Right kidney (tissue), 9 donors: Measurements from ENCODE around the gene ERICH2.
A peak's percentile ranks its signal among the peaks of the same experiment; 100 is the strongest.
"Not testable (repeated sequence)": the region's sequence is repeated elsewhere in the genome, so short reads cannot be mapped to it uniquely, and the experiment has no call there.

Experiments
- DNase-seq: peaks from one replicate; pipeline ENCODE4 v3.0.0-alpha.2; 2016
- long read RNA-seq, 8 donors: transcript quantifications; one replicate each; lab custom pipeline, GENCODE V29; 2026

The ERICH2 gene, protein sequence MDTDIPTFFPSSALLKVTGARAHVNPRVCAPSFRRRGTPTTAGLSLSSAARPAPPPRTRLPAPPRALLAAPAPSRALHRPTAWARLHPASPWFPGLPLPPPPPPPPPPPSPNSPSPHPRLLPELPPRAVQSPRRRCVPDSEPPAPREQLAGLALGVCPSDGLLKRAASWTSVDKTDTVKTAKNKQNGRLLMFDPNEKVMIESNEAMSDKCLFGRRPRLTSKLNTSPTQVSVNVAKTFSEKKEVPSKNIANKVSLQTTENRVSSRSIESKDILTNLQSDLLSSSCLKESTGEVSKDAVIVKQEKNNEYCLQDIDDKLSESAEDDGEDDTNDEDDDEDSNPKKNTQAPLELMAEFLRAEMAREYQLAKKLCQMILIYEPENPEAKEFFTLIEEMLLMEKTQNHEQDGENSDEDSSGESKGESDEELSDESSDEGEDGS
- long read RNA-seq, donor 1: 0 reads
- long read RNA-seq, donor 2: 0 reads
- long read RNA-seq, donor 3: 0 reads
- long read RNA-seq, donor 4: 0 reads
- long read RNA-seq, donor 5: 0 reads
- long read RNA-seq, donor 6: 0 reads
- long read RNA-seq, donor 7: 0 reads
- long read RNA-seq, donor 8: 0 reads

DNA sequence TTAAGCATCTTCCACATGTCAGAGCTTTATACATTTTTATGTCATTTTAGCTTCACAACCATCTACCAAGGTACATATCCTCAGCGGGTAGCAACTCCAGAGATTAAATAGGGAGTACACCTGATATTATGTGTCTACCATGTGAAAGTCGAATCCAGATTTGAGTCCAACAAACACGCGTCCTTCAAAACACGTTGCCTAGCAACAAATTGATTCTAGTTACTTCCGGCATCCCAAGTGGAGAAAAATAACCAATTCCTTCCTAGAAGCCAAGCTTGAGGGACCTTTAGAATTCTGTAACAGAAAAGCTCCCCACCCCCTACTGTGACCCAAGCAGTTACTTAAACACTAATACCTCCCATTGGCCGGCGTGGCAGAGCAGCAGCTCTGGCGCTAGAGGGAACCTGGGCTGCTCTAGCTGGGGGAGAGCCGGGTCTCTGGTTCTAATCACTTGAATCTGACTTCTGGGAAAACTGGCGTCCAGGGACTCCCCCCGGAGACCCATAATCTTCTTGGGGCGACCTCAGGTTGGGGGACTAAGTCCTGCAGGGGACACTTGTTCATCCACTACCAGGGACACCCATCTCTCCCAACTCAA is at the start of gene ERICH2:
Gene ERICH2, plus strand, starts transcription at position 371 of the 598 bp plus-strand sequence. CDS start 304 bp downstream, outside the sequence.
- peak; percentile 71 for DNase-seq

DNA sequence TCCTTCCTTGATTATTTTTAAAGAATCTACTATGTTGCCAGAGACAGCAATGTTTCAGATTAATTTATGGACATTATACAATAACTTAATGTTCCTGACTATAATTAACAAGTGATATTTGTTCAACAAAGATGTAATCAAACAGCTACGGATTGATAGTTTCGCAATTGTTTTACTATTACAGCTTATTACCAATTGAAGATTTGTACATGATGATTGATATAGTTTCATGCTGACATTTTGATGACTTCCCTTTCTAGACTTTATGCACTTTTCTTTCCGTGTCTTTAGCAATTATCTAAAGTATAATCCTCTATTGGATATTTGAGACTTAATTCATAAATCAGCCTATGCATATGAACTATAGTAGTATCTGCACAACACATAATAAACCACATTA is 48.5 kb upstream of the ERICH2 start:
- no peak for DNase-seq

DNA sequence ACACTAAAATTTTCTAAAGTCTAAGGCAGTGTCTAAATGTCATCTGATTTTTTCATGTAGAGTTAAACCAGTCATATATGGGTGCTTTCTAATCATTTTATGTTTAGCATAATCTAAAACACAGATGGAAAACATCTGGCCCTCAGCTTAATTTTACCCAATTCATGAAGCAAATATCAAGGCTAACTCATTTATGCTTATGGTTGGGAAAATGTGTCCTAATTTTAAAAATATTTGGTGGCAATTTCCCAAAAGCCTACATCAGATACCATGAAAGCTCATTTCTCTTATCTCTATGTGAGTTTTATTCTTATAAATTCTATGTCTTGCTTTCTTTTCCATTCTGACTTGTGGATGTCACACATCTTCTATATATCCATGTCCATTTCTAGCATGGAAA is 47.9 kb upstream of the ERICH2 start:
- DNase-seq: no peak

DNA sequence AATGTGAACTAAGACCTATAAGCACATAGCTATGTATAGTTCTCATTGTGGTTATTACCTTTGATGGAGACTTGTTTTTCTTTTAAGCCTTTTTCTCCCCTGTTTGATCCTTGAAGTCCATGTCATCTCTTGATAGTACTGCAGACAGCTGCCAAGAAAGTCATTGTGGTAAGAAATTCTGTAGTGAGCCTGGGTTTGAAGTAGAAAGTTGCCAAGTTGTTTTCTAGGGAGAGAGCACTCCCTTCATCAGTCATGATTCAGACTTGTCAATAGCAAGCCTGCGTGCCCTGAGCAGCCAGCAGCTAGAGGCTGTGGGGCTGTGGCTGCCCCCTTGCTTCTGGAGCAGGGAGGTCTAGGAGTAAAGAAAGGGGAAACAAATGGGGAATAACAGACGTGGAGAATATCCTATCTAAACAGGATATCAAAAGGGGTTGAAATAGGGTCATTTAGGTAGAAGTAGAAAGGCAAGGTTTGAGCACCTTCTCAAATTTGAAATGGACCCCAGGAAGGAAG is 46.7 kb upstream of the ERICH2 start:
- DNase-seq: no peak

DNA sequence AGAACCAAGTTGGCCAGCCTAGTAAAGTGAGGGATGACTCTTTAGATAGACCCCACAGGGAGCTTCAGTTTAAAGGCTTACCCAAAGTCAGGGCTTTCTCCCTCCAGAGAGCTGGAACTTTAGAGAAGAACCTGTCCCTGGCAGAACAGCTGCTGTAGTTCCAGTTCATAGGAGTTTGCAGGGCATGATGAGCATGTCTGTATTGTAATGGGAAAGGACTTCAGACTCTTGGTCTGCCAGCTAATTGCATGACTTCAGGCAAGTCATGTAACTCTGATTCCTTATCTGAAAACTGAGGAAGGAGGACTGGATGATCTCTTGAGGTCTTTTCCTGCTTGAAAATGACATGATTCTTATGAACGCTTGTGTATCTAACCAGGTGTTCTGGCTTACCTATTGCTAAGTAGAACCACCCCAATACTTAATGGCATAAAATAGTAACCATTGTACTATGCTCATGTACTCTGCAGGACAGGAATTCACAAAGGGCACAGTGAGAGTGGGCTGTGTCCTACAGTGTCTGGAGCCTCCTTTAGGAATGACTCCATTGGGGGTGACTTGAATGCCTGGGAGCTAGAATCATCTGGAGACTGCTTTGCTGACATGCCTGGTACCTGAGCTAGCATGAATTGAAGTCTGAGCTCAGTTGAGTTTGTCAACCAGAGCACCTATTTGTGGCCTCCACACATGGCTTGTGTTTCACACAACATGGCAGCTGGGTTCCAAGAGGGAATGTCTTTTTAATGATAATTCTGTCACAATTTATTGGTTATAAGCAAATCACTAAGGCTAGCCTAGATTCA is 36.2 kb upstream of the ERICH2 start:
- no peak for DNase-seq

DNA sequence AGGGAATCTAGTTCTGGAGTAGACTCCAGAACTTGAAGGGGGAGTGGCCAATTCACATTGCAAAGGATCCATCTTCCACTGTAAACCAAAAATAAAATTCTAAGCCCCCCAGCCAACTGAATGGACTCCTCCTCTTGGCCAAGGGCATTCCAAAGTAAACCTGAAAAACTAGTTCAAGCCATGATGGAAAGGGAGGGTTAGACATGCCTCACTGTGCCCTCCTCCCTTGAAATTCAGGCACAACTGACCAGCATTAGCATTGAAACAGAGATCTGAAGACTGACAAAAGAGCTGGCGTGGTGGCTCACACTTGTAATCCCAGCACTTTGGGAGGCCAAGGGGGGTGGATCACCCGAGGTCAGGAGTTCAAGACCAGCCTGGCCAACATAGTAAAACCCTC is 35.6 kb upstream of the ERICH2 start:
- not testable (repeated sequence) for DNase-seq

DNA sequence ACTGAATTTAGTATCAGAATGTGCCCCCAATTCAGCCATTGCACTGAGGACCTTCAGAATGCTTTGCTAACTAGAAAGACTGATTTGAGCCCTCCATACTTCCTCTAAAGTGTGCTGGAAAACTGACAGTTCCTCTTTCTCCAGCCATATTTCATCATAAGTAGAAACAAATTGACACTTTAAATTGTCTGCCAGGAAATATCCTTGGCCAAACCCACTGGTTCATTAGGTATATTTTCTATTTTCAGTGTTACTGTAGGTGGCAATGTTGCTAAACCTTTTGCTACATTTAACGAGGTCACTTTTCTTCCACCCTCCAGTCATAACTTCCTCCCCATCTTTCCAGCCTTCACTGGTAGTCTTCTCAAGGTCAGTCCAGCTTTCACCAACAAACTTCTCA is 33.5 kb upstream of the ERICH2 start:
- DNase-seq: no peak

DNA sequence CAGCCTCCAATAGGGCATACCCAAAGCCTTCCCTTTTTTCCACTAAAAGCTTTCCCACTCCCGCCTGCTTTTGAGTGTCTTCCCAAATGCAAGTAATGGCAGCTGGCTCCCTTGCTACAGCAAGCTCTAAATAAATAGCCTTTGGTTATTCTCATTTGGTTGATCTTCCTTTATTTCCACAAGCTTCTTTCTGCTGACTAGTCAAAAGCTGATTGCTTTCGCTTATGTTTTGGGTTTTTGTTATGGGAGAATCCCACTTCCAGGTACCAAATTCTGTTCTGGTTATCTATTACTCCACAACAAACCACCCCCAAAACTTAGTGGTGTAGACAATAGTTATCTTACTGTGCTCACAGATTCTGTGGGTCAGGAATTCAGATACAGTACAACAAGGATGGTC is 32.8 kb upstream of the ERICH2 start:
- no peak for DNase-seq

DNA sequence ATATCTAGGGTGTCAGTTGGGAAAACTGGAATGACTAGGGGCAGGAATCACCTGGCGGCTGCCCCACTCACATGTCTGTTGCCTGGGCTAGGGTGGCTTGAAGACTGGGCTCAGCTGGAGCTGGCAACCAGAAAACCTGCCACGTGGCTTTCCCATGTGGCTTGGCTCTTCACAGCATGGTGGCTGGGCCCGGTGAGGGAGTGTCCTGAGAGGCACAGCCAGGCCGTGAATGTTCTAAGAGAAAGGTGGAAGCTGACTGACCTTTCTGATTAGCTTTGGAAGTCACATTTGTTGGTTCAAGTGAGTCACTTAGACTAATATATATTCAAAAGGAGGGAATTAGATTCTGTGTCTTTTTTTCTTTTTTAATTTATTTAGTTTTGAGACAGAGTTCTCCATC is 32.4 kb upstream of the ERICH2 start:
- DNase-seq: no peak

DNA sequence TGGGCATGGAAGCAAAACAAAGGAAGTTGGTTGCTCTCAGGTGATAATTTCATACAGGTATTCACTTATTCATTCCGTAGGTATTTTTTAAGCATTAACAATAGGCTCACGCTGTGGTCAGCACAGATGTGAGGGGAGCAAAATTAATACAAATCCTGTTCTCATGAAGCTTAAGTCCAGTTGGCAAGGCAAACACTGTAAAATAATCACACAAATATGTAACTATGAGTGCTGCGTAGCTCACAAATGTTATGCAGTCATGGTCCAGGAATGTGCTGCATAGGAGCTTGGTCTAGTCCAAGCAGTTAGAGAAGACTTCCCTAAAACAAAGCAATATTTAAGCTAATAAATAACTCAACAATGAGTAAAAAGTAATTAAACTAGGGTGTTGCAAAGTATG is 31.1 kb upstream of the ERICH2 start:
- no peak for DNase-seq

DNA sequence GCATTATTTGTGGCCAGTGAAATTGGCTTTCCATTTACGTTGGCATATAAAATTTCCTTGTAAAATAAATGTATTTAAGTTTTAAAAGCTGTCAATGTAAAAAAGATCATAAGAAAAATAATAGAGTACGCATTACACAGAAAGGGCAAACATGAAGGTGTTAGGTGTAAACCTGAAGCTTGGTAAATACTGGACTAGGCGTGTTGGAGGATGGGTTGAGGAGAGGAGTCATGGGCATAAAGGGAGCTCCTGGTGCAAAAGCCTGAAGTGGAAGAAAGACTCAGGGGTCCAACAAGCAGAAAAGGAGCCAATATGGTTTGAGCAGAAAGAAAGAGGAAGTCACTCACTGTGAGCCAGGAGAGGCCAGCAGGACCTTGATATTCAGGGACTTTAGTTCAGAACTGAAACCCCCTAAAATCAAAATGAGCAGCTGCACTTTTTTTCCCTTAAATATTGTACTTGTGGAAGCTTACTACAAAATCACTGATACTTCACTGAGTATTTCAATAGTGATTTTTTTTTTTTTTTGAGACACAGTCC is 30.6 kb upstream of the ERICH2 start:
- DNase-seq: no peak

DNA sequence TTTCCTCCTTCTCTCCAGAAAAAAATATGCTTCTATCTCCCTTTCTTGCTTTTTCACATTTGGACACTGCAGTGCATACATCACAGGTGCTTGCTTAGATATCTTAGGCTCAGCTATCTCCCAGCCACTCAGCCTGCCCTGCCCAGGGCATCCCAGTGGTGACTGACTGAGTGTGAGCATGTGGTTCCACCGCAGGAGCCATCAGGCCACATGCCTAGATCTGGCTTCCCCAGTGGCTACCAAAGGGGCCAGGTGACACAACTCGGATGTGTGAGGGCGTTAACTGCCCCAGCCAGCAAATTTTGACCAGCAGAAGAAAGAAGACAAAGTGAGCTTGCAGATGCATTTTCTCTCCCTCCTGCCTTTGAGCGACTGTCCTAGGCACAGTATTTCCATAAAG is 29.5 kb upstream of the ERICH2 start:
- DNase-seq: no peak

DNA sequence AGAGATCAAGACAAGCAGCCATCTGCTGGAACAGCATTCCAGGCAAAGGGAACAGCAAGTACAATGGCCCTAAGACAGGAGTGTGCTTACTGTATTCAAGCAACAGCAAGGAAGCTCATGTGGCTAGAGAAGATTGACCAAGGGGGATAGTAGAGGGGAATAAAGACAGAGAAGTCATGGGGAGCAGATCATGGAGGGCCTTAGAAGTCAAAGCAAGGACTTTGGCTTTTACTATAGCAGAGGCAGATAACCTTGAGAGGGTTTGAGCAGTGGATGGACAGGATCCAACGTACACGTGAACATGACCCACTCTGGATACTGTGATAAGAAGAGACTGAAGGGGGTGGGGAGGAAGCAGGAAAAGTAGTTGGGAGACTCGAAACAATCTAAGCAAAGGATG is 28.2 kb upstream of the ERICH2 start:
- no peak for DNase-seq

DNA sequence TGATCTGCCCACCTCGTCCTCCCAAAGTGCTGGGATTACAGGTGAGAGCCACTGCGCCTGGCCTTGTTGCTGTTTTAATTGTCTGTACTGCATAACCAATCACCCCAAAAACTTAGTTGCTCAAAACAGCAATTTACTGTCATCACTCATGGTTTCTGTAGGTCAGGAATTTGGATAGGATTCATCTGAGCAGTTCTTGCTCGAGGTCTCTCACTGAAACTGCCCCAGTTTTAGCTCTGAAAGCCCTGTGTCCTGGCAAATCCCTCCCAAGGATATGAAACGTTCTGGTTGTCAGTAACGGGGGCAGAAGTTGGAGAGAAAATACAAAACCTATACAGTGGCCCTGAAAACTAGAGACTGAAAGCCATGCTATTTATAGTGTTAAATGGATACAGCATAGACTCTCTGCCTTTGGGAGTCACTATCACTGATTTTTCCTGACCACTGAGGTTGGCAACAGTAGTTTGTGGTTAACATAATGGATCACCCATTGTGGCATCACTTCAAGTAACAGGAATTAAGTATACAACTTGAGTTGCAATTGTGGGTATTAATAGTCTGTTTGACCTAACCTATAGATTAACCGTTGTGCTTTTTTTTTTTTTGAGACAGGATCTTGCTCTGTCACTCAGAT is 27.2 kb upstream of the ERICH2 start:
- no peak for DNase-seq

DNA sequence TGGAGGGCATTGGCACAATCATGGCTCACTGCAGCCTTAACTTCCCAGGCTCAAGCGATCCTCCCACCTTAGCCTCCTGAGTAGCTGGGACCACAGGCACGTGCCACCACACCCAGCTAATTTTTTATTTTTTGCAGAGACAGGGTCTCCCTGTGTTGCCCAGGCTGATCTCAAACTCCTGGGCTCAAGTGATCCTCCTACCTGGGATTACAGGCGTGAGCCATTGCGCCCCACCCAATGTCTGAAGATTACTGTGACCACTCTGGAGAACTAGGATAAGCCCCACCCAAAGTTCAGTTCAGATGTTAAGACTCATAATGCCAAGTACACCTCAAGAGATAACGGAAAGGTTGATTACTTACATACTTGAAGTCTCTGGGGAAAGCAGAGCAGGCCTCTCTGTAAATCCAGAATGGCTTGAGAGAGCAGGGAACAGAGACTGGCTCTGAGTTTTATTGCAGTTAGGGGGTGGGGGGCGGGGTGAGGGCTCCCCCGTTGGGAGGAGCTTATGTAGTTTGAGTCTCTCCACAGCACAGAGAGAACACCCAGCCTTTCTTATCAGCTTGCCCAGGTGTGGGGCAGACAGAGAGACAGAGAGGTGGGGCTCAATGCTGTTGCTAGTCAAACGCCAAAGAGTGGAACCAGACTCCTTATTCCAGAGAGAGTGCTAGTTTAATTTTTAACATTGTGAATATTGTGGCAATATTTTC is 26.5 kb upstream of the ERICH2 start:
- DNase-seq: no peak

DNA sequence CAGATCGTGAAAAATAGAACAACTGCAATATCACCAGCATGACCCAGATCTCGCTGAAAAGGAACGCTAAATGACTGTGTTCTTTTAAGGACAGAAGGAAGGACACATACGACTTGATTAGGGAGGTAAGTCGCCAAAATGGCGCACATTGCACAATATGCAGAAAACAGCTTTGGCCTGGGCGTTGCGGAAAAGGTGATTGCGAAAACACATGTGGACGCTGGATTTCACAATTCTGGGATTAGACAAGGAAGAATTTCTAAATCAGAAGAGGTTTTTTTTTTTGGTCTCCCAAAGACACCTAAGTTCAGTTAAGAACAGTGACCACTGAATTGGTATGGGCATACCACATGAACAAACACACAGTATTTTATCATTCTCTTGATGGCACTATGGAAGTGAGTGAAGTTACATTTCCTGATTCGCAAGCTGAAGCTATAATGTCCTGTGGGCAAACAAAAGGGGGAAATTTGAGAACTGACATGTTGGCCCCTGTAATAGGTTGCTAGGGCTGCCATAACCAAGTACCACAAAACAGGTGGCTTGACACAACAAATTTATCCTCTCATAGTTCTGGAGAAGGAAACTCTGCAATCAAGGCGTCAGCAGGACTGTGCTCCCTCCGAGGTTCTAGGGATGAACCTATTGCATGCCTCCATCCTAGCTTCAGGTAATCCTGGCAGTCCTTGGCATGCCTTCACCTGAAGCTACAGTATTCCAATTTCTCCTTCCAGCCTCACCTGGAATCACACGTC is 25.8 kb upstream of the ERICH2 start:
- no peak for DNase-seq

DNA sequence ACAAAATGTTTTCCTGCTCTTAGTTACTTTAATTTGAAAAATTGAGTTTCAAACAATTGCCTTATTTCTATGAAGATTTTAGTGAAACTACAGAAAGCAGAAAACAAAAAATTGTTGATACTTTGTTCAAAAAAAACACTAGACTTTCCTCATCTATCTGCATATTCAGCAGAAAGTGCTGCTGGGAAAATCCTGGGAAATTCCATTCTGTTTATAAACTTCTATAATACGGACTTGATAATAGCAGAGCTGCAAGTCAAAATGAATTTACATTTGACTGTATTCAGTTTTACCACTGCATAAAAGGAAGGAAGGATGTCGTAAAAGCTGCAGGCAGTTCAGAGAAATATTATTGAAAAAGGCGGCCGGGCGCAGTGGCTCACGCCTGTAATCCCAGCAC is 24.9 kb upstream of the ERICH2 start:
- no peak for DNase-seq

DNA sequence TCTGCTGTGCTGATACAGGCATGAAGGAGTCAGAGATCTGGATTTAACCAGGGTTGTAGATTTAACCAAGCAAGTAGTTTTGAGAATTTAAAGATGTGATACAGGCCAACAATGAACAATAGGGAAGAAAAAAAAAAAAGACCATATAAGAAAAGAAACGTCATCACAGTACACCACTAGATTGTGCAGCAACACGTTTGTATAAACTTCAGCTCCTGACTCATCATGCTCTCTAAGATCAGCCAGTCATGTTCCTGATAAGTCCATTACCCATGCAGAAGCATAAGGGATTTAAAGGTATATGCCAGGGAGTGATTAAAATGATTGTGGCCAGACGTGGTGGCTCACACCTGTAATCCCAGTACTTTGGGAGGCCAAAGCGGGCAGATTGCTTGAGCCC is 22.3 kb upstream of the ERICH2 start:
- no peak for DNase-seq

DNA sequence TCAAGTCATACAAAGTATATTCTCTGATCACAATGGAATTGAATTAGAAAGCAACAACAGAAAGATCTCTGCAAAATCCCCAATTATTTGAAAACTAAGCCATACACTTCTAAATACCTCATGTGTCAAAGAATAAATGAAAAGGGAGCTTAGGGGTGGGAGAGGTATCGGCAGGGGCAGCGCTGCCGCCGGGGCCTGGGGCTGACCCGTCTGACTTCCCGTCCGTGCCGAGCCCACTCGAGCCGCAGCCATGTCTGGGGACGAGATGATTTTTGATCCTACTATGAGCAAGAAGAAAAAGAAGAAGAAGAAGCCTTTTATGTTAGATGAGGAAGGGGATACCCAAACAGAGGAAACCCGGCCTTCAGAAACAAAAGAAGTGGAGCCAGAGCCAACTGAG is 18.6 kb upstream of the ERICH2 start:
- DNase-seq: not testable (repeated sequence)

DNA sequence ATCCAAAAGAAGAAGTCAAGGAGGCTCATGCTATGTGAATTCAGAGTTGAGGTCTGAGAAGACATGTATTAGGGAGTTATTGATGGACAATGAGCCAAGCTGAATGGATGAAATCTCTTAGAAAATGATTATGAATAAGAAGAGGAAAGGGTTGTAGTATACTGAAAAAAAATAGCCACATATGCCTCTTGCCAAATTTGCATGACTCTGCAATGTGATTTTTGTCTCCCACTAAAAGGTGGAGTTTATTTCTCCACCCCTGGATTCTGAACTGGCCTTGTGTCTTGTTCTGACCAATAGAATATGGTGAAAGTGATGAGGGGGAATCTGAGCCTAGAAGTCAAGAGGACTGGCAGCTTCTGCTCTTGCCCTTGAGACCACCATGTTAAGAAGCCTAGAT is 8.6 kb upstream of the ERICH2 start:
- no peak for DNase-seq

DNA sequence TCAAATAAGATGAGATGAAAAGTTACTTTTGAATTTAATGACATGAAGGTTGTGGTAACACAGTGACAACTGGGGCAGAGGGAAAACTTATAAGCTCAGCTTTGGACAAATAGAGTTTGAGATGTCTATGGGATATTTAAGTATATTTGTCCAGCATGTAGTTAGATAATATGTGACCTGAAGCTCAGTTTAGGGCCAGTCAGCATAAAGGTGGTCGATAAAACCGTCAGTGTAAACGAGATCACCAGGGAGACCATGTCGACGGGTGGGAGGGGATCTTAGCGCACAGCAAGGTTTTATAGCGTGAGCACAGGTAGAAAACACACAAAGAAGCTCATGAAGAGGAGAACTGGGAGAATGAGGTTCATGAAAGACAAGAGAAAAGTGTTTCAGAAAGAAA is 7.4 kb upstream of the ERICH2 start:
- DNase-seq: no peak
